ENCODE results near the gene TBR1.
A peak's percentile ranks its signal among the peaks of the same experiment; 100 is the strongest.

TBR1 gene

GRCh38 chr2:161436411-161436810 lies 20.3 kb downstream of the TBR1 start:
- Histone ChIP-seq H3K4me3 (ENCODE audit: low read length) (no peak overlapping the region), H3K9me3 (ENCODE audit: control insufficient read depth, low read length) (no peaks in the 10 kb centered on the region), H3K27me3 (replicated peaks; ENCODE audit: control insufficient read depth, insufficient read depth, low read length) (no peaks in the 10 kb centered on the region), H3K4me1 (ENCODE audit: control insufficient read depth, insufficient read depth, low read length) (no peaks in the 10 kb centered on the region), H3K9ac (ENCODE audit: low read length) (no peak overlapping the region), H3K36me3 (ENCODE audit: control insufficient read depth, insufficient read depth, low read length, severe bottlenecking) (no peaks in the 10 kb centered on the region)
- peak; percentile 56 for DNase-seq (ENCODE audit: low read depth)

- H3K4me1 ChIP-seq (ENCODE audit: control insufficient read depth, insufficient read depth, low read length) = no peaks in the 10 kb centered on the region
- no peaks in the 10 kb centered on the region for H3K36me3 ChIP-seq (ENCODE audit: control insufficient read depth, insufficient read depth, low read length, severe bottlenecking)
- H3K4me3 ChIP-seq (ENCODE audit: low read length) = no peak overlapping the region
- DNase-seq (ENCODE audit: low read depth) = no peak
- no peaks in the 10 kb centered on the region for H3K9me3 ChIP-seq (ENCODE audit: control insufficient read depth, low read length)
- H3K27me3 ChIP-seq (replicated peaks; ENCODE audit: control insufficient read depth, insufficient read depth, low read length) = no peaks in the 10 kb centered on the region
- H3K9ac ChIP-seq (ENCODE audit: low read length) = no peak overlapping the region
Measured at GRCh38 chr2:161438598-161438997, 22.5 kb downstream of the TBR1 start.

- Histone ChIP-seq H3K27me3 (replicated peaks; ENCODE audit: control insufficient read depth, insufficient read depth, low read length) (no peaks in the 10 kb centered on the region), H3K4me3 (ENCODE audit: low read length) (no peak overlapping the region), H3K36me3 (ENCODE audit: control insufficient read depth, insufficient read depth, low read length, severe bottlenecking) (no peaks in the 10 kb centered on the region), H3K4me1 (ENCODE audit: control insufficient read depth, insufficient read depth, low read length) (no peaks in the 10 kb centered on the region), H3K9me3 (ENCODE audit: control insufficient read depth, low read length) (no peaks in the 10 kb centered on the region), H3K9ac (ENCODE audit: low read length) (no peak overlapping the region)
- DNase-seq (ENCODE audit: low read depth) = no peak
Measured at GRCh38 chr2:161445097-161445496, 29.0 kb downstream of the TBR1 start.

GRCh38 chr2:161448431-161448830 lies 32.3 kb downstream of the TBR1 start:
- Histone ChIP-seq H3K27me3 (replicated peaks; ENCODE audit: control insufficient read depth, insufficient read depth, low read length) (no peaks in the 10 kb centered on the region), H3K36me3 (ENCODE audit: control insufficient read depth, insufficient read depth, low read length, severe bottlenecking) (no peaks in the 10 kb centered on the region), H3K4me3 (ENCODE audit: low read length) (no peak overlapping the region), H3K9me3 (ENCODE audit: control insufficient read depth, low read length) (no peaks in the 10 kb centered on the region), H3K4me1 (ENCODE audit: control insufficient read depth, insufficient read depth, low read length) (no peaks in the 10 kb centered on the region), H3K9ac (ENCODE audit: low read length) (no peak overlapping the region)
- no peak for DNase-seq (ENCODE audit: low read depth)

GRCh38 chr2:161471631-161472030 lies 55.5 kb downstream of the TBR1 start:
- no peak for DNase-seq (ENCODE audit: low read depth)
- H3K4me1 ChIP-seq (ENCODE audit: control insufficient read depth, insufficient read depth, low read length) = no peaks in the 10 kb centered on the region
- no peak overlapping the region for H3K9ac ChIP-seq (ENCODE audit: low read length)
- H3K9me3 ChIP-seq (ENCODE audit: control insufficient read depth, low read length) = peaks cover 8% of the 10 kb centered on the region
- H3K27me3 ChIP-seq (replicated peaks; ENCODE audit: control insufficient read depth, insufficient read depth, low read length) = no peaks in the 10 kb centered on the region
- H3K36me3 ChIP-seq (ENCODE audit: control insufficient read depth, insufficient read depth, low read length, severe bottlenecking) = no peaks in the 10 kb centered on the region
- no peak overlapping the region for H3K4me3 ChIP-seq (ENCODE audit: low read length)

GRCh38 chr2:161474920-161475319 lies 58.8 kb downstream of the TBR1 start:
- no peaks in the 10 kb centered on the region for H3K27me3 ChIP-seq (replicated peaks; ENCODE audit: control insufficient read depth, insufficient read depth, low read length)
- H3K4me1 ChIP-seq (ENCODE audit: control insufficient read depth, insufficient read depth, low read length) = no peaks in the 10 kb centered on the region
- DNase-seq (ENCODE audit: low read depth) = no peak
- no peaks in the 10 kb centered on the region for H3K36me3 ChIP-seq (ENCODE audit: control insufficient read depth, insufficient read depth, low read length, severe bottlenecking)
- no peak overlapping the region for H3K4me3 ChIP-seq (ENCODE audit: low read length)
- peaks cover 8% of the 10 kb centered on the region for H3K9me3 ChIP-seq (ENCODE audit: control insufficient read depth, low read length)
- H3K9ac ChIP-seq (ENCODE audit: low read length) = no peak overlapping the region

Data from adipocyte (in vitro differentiated cells).